GM21723 (cell line): ENCODE data around the gene ANXA5.

Source experiments
- ATAC-seq: cut with Tn5 transposase; IDR thresholded peaks from one replicate; pipeline ENCODE4 v1.9.1; 2021; ENCODE audit warnings: mild to moderate bottlenecking, moderate library complexity; ENCODE audit not compliant: unreplicated experiment

The ANXA5 gene

GRCh38 chr4:121712001-121712651 is 15.3 kb upstream of the ANXA5 start:
- ATAC-seq, result peak; percentile 8

GRCh38 chr4:121711263-121712000 is 14.7 kb upstream of the ANXA5 start:
- peak; percentile 93 for ATAC-seq

- ATAC-seq, result no peak
Observed at GRCh38 chr4:121709766-121710405, 13.1 kb upstream of the ANXA5 start.

GRCh38 chr4:121707344-121707743 is 10.6 kb upstream of the ANXA5 start:
- ATAC-seq, result no peak

GRCh38 chr4:121706595-121707021 is 9.8 kb upstream of the ANXA5 start:
- ATAC-seq, result no peak

GRCh38 chr4:121705521-121705920 is 8.7 kb upstream of the ANXA5 start:
- no peak for ATAC-seq

- ATAC-seq, result no peak
Observed at GRCh38 chr4:121702136-121702535, 5.4 kb upstream of the ANXA5 start.

GRCh38 chr4:121701263-121701662 is 4.5 kb upstream of the ANXA5 start:
- ATAC-seq, result no peak

- ATAC-seq, result no peak
Observed at GRCh38 chr4:121698236-121698671, 1.5 kb upstream of the ANXA5 start.

- ATAC-seq, result peak; percentile 27
Observed at GRCh38 chr4:121697564-121697963, 784 bp upstream of the ANXA5 start.

- peak; percentile 30 for ATAC-seq
Observed at GRCh38 chr4:121696170-121696580, 605 bp downstream of the ANXA5 start.

GRCh38 chr4:121693886-121694285 is 2.9 kb downstream of the ANXA5 start:
- ATAC-seq, result no peak

GRCh38 chr4:121693450-121693849 is 3.3 kb downstream of the ANXA5 start:
- ATAC-seq, result no peak

GRCh38 chr4:121692261-121692660 is 4.5 kb downstream of the ANXA5 start:
- no peak for ATAC-seq

GRCh38 chr4:121690001-121690400 is 6.8 kb downstream of the ANXA5 start:
- ATAC-seq, result peak; percentile 54

GRCh38 chr4:121688701-121689100 is 8.1 kb downstream of the ANXA5 start:
- ATAC-seq, result no peak

- ATAC-seq, result no peak
Observed at GRCh38 chr4:121688261-121688660, 8.5 kb downstream of the ANXA5 start.

- no peak for ATAC-seq
Observed at GRCh38 chr4:121686255-121686654, 10.5 kb downstream of the ANXA5 start.

- ATAC-seq, result no peak
Observed at GRCh38 chr4:121685257-121685656, 11.5 kb downstream of the ANXA5 start.

GRCh38 chr4:121684561-121684960 is 12.2 kb downstream of the ANXA5 start:
- no peak for ATAC-seq

GRCh38 chr4:121684016-121684415 is 12.8 kb downstream of the ANXA5 start:
- ATAC-seq, result no peak

- ATAC-seq, result no peak
Observed at GRCh38 chr4:121680571-121680970, 16.2 kb downstream of the ANXA5 start.
